WTC11 (cell line): ENCODE measurements around the gene LYPLA2. TPM values are rescaled to one million over a fixed set of nuclear protein-coding genes. Genes with fewer than 3 reads are reported as not detected.

Source experiments
- ATAC-seq: fragments of 200-7000 bp; cut with Tn5 transposase; 2 replicates; pipeline ENCODE4 v1.10.0; 2021; ENCODE audit warnings: mild to moderate bottlenecking, moderate library complexity
- CTCF ChIA-PET: fragments of 300-600 bp; sonication (Branson Sonifier 250); formaldehyde crosslinking; loops from one replicate; lab custom pipeline; 2021; ENCODE audit warnings: antibody characterized with exemption; lab: Charles Lee
- POLR2A ChIA-PET: fragments of 350-600 bp; sonication (Branson Sonifier 250); formaldehyde crosslinking; loops from one replicate; lab custom pipeline; 2021; ENCODE audit warnings: antibody characterized with exemption; lab: Charles Lee
- DNase-seq: peaks from one replicate; pipeline ENCODE4 v3.0.0; 2021; ENCODE audit warnings: low spot score
- H3K27ac Mint-ChIP-seq: 2 replicates; pipeline ENCODE4 v1.8.0; 2021; ENCODE audit warnings: mixed read lengths
- H3K27me3 Mint-ChIP-seq: 2 replicates; pipeline ENCODE4 v1.8.0; 2021; ENCODE audit warnings: low read depth, mild to moderate bottlenecking, moderate library complexity, mixed read lengths
- H3K36me3 Mint-ChIP-seq: 2 replicates; pipeline ENCODE4 v1.8.0; 2021; ENCODE audit warnings: mixed read lengths
- H3K4me1 Mint-ChIP-seq: 2 replicates; pipeline ENCODE4 v1.8.0; 2022; ENCODE audit warnings: mixed read lengths
- H3K4me3 Mint-ChIP-seq: 2 replicates; pipeline ENCODE4 v1.8.0; 2021; ENCODE audit warnings: mild to moderate bottlenecking, moderate library complexity, mixed read lengths
- H3K9me3 Mint-ChIP-seq: 2 replicates; pipeline ENCODE4 v1.8.0; 2021; ENCODE audit warnings: mixed read lengths
- ATF3 ChIP-seq: sonication (generic); formaldehyde crosslinking; conservative IDR thresholded peaks from 2 replicates; pipeline ENCODE4 v1.8.1; 2022; ENCODE audit warnings: mild to moderate bottlenecking, missing genetic modification reagents
- FOXJ3 ChIP-seq: sonication (generic); formaldehyde crosslinking; IDR thresholded peaks from 2 replicates; pipeline ENCODE4 v1.9.0; 2021; ENCODE audit warnings: missing genetic modification reagents, mild to moderate bottlenecking, borderline replicate concordance
- JAZF1 ChIP-seq: fragments of 250-450 bp; sonication (Bioruptor Pico); IDR thresholded peaks from 2 replicates; pipeline ENCODE4 v1.9.0; 2021; ENCODE audit warnings: moderate library complexity, mild to moderate bottlenecking, inconsistent platforms
- MYBL2 ChIP-seq: sonication (generic); formaldehyde crosslinking; IDR thresholded peaks from 2 replicates; pipeline ENCODE4 v1.8.1; 2023; ENCODE audit warnings: mild to moderate bottlenecking, moderate library complexity, missing genetic modification reagents
- NFATC4 ChIP-seq: fragments of 250-450 bp; sonication (Bioruptor Pico); IDR thresholded peaks from 2 replicates; pipeline ENCODE4 v1.9.0; 2021; ENCODE audit warnings: mild to moderate bottlenecking
- NFYB ChIP-seq: sonication (generic); formaldehyde crosslinking; conservative IDR thresholded peaks from 2 replicates; pipeline ENCODE4 v1.8.0; 2022; ENCODE audit warnings: low read depth, missing genetic modification reagents
- NR2C2 ChIP-seq: sonication (generic); formaldehyde crosslinking; IDR thresholded peaks from 2 replicates; pipeline ENCODE4 v1.8.0; 2022; ENCODE audit warnings: mild to moderate bottlenecking, missing genetic modification reagents
- NR3C1 ChIP-seq: sonication (generic); formaldehyde crosslinking; conservative IDR thresholded peaks from 2 replicates; pipeline ENCODE4 v1.8.1; 2023; ENCODE audit warnings: low read depth, mild to moderate bottlenecking, missing genetic modification reagents
- PRRX2 ChIP-seq: fragments of 250-450 bp; sonication (Bioruptor Pico); IDR thresholded peaks from 2 replicates; pipeline ENCODE4 v1.8.0; 2021; ENCODE audit warnings: mild to moderate bottlenecking
- SMAD3 ChIP-seq: sonication (generic); formaldehyde crosslinking; IDR thresholded peaks from 2 replicates; pipeline ENCODE4 v1.8.0; 2022; ENCODE audit warnings: missing genetic modification reagents, mild to moderate bottlenecking, borderline replicate concordance
- SOX15 ChIP-seq: fragments of 250-450 bp; sonication (Bioruptor Pico); IDR thresholded peaks from 2 replicates; pipeline ENCODE4 v1.9.0; 2021; ENCODE audit warnings: mild to moderate bottlenecking
- SP1 ChIP-seq: sonication (generic); formaldehyde crosslinking; conservative IDR thresholded peaks from 2 replicates; pipeline ENCODE4 v1.8.1; 2022; ENCODE audit warnings: missing genetic modification reagents
- TEAD4 ChIP-seq: sonication (generic); formaldehyde crosslinking; IDR thresholded peaks from 2 replicates; pipeline ENCODE4 v1.8.0; 2022; ENCODE audit warnings: mild to moderate bottlenecking, missing genetic modification reagents
- ZNF317 ChIP-seq: sonication (generic); formaldehyde crosslinking; IDR thresholded peaks from 2 replicates; pipeline ENCODE4 v1.8.1; 2023; ENCODE audit warnings: low read depth, mild to moderate bottlenecking, moderate library complexity, missing genetic modification reagents, borderline replicate concordance
- ZNF416 ChIP-seq: fragments of 250-450 bp; sonication (Bioruptor Pico); IDR thresholded peaks from 2 replicates; pipeline ENCODE4 v1.9.0; 2021; ENCODE audit warnings: mild to moderate bottlenecking, inconsistent platforms
- ZNF423 ChIP-seq: fragments of 250-450 bp; sonication (Bioruptor Pico); IDR thresholded peaks from 2 replicates; pipeline ENCODE4 v2.1.2; 2022; ENCODE audit warnings: mild to moderate bottlenecking, moderate library complexity
- total RNA-seq: library from RNA; stranded (reverse); gene quantifications from 3 replicates; pipeline ENCODE4 v1.2.3, GENCODE V29; 2021

LYPLA2 gene
- total RNA-seq, 1 experiment from 2014 or later = 164 TPM

- ChIA-PET CTCF (interaction anchor here (1.6 to 4.8 kb wide), 2 partner anchors 17 to 21 kb away, joined by 3 to 36 read pairs; no protein-coding TSS in a partner anchor), POLR2A (interaction anchor here (0.5 kb wide), 1 partner anchor 17 kb away, joined by 3 read pairs; no protein-coding TSS in a partner anchor)
- Mint-ChIP-seq H3K4me1 (peaks cover 15% of the 10 kb centered on the region), H3K27ac (no peak overlapping the region), H3K9me3 (no peaks in the 10 kb centered on the region), H3K4me3 (no peak overlapping the region), H3K36me3 (peaks cover 43% of the 10 kb centered on the region), H3K27me3 (no peaks in the 10 kb centered on the region)
- no peak for TF ChIP-seq ZNF423 (CRISPR knock-in tag)
- no peak for TF ChIP-seq FOXJ3 (CRISPR knock-in tag)
- DNase-seq (no peak), ATAC-seq (no peak)
Observed at GRCh38 chr1:23788695-23789094, 2.2 kb upstream of the LYPLA2 start.

GRCh38 chr1:23791516-23792047 lies 637 bp downstream of the LYPLA2 start:
- no peaks in the 10 kb centered on the region for H3K27me3 Mint-ChIP-seq
- H3K27ac Mint-ChIP-seq = peak overlapping the region; percentile 67
- no peaks in the 10 kb centered on the region for H3K9me3 Mint-ChIP-seq
- peak; percentile 40 for ATAC-seq
- H3K36me3 Mint-ChIP-seq = peaks cover 24% of the 10 kb centered on the region
- TF ChIP-seq NFATC4 (no peak), SMAD3 (CRISPR knock-in tag) (0 out of 2 replicates have a peak, but pooled peaks have one; percentile 55), MYBL2 (CRISPR knock-in tag) (peak; percentile 31; the same call in 1 of the 2 replicates), SP1 (CRISPR knock-in tag) (0 out of 2 replicates have a peak, but pooled peaks have one; percentile 43), NR3C1 (CRISPR knock-in tag) (no peak), JAZF1 (no peak), TEAD4 (CRISPR knock-in tag) (no peak), ATF3 (no peak)
- DNase-seq = peak; percentile 49
- H3K4me3 Mint-ChIP-seq = peak overlapping the region; percentile 94
- H3K4me1 Mint-ChIP-seq = peaks cover 15% of the 10 kb centered on the region
- ChIA-PET POLR2A (interaction anchor here (0.6 to 2.0 kb wide), 5 partner anchors 10 to 1874 kb away, joined by 3 to 7 read pairs (median 4); partner anchors contain the start of genes PITHD1 and RPL11), CTCF (interaction anchor here (0.5 to 4.8 kb wide), 12 partner anchors 10 to 332 kb away, joined by 3 to 36 read pairs (median 5); partner anchors contain the start of genes GALE, PITHD1 and RPL11)

- ATAC-seq (no peak), DNase-seq (no peak)
- no peak for TF ChIP-seq ZNF416 (CRISPR knock-in tag)
- TF ChIP-seq NR2C2 = no peak
- no peak for TF ChIP-seq SOX15 (CRISPR knock-in tag)
- CTCF ChIA-PET = interaction anchor here (0.6 to 4.8 kb wide), 12 partner anchors 9 to 333 kb away, joined by 3 to 36 read pairs (median 6); partner anchors contain the start of genes GALE and PITHD1
- Mint-ChIP-seq H3K36me3 (peaks cover 20% of the 10 kb centered on the region), H3K4me1 (peaks cover 15% of the 10 kb centered on the region), H3K27me3 (no peaks in the 10 kb centered on the region), H3K4me3 (peak overlapping the region; percentile 94), H3K27ac (peak overlapping the region; percentile 32; the same call in 1 of the 2 replicates), H3K9me3 (no peaks in the 10 kb centered on the region)
- POLR2A ChIA-PET = interaction anchor here (0.9 to 2.0 kb wide), 3 partner anchors 9 to 101 kb away, joined by 3 to 7 read pairs (median 3); partner anchors contain the start of genes PITHD1 and RPL11
Observed at GRCh38 chr1:23792151-23792945, 1.4 kb downstream of the LYPLA2 start.

- no peaks in the 10 kb centered on the region for H3K27me3 Mint-ChIP-seq
- H3K9me3 Mint-ChIP-seq = no peaks in the 10 kb centered on the region
- no peak overlapping the region; the same call in 1 of the 2 replicates for H3K27ac Mint-ChIP-seq
- no peak for ATAC-seq
- TF ChIP-seq ZNF317 (CRISPR knock-in tag) = no peak
- TF ChIP-seq PRRX2 (CRISPR knock-in tag) = no peak
- no peak for TF ChIP-seq NFATC4
- no peak for TF ChIP-seq NFYB
- TF ChIP-seq NR3C1 (CRISPR knock-in tag) = no peak
- TF ChIP-seq, all 79 proteins: peak for 0
- H3K36me3 Mint-ChIP-seq = peaks cover 12% of the 10 kb centered on the region
- H3K4me3 Mint-ChIP-seq = no peak overlapping the region; the same call in 1 of the 2 replicates
- POLR2A ChIA-PET = no interaction called here
- CTCF ChIA-PET = interaction anchor here (0.8 to 2.2 kb wide), 4 partner anchors 15 to 23 kb away, joined by 3 to 8 read pairs (median 4); partner anchors contain the start of gene PITHD1
- peaks cover 15% of the 10 kb centered on the region for H3K4me1 Mint-ChIP-seq
- DNase-seq = no peak
Observed at GRCh38 chr1:23793018-23793781, 2.3 kb downstream of the LYPLA2 start.
